HFFc6 (cell line): Measurements from ENCODE around the gene CD47. TPM values are rescaled to one million over a fixed set of nuclear protein-coding genes. Genes with fewer than 3 reads are reported as not detected.
A peak's percentile ranks its signal among the peaks of the same experiment; 100 is the strongest.

Source experiments
- DNase-seq: peaks from one replicate; pipeline ENCODE4 v3.0.0-alpha.2; 2018
- H3K27ac Mint-ChIP-seq: 2 replicates; pipeline ENCODE4 v1.8.0; 2020; ENCODE audit warnings: mild to moderate bottlenecking, mixed read lengths
- H3K27me3 Mint-ChIP-seq: 2 replicates; pipeline ENCODE4 v1.8.0; 2021; ENCODE audit warnings: mild to moderate bottlenecking, moderate library complexity, mixed read lengths; ENCODE audit not compliant: insufficient read depth
- H3K36me3 Mint-ChIP-seq: 2 replicates; pipeline ENCODE4 v1.8.0; 2021; ENCODE audit warnings: low read depth, mixed read lengths
- H3K4me1 Mint-ChIP-seq: 2 replicates; pipeline ENCODE4 v1.8.0; 2020; ENCODE audit warnings: low read depth, mixed read lengths
- H3K4me3 Mint-ChIP-seq: 2 replicates; pipeline ENCODE4 v1.8.0; 2020; ENCODE audit warnings: mild to moderate bottlenecking, moderate library complexity, mixed read lengths
- H3K9me3 Mint-ChIP-seq: 2 replicates; pipeline ENCODE4 v1.8.0; 2020; ENCODE audit warnings: mild to moderate bottlenecking, mixed read lengths
- total RNA-seq, 6 experiments: library from RNA; stranded (reverse); fragmentation: NEBNext Ultra II Directional; extraction: Animal tissue kit (Norgen Biotek cat#: 25700); gene quantifications; 2 replicates in 1 of 6; 3 replicates in 5 of 6; pipeline ENCODE4 v1.2.3, GENCODE V29; 2021
- TF ChIP-seq, protein P1 (sequence below): fragments of 200-600 bp; sonication (generic); IDR thresholded peaks from 2 replicates; pipeline ENCODE4 v1.5.0; 2021; ENCODE audit warnings: antibody characterized with exemption, mild to moderate bottlenecking

The CD47 gene
- total RNA-seq, 6 experiments from 2014 or later = 68.3 to 89.5 (median 77.1) TPM

DNA sequence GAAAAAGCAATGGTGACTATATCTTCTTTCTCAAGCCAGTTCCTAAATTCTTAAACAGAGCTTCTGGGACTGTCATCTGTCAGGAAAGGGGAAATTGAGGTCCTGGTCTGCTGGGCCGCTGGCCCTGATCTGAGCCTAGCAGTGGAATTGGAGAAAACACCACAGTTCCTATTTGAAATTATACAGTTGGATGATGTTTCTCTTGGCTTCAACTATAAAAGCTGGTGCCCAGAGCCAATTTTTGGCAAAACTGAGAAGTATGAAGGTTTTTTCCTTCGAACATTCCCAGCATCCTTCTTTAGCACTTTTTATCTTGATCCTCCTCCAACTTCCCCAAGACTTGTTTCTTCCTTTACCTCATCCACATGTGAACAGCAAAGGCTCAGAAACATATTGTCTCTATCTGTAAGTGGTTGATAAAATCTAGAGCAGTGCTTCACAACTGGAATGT, 83.9 kb downstream of the CD47 start:
- H3K27ac Mint-ChIP-seq = no peak overlapping the region
- no peaks in the 10 kb centered on the region for H3K4me1 Mint-ChIP-seq
- TF ChIP-seq, protein P1, sequence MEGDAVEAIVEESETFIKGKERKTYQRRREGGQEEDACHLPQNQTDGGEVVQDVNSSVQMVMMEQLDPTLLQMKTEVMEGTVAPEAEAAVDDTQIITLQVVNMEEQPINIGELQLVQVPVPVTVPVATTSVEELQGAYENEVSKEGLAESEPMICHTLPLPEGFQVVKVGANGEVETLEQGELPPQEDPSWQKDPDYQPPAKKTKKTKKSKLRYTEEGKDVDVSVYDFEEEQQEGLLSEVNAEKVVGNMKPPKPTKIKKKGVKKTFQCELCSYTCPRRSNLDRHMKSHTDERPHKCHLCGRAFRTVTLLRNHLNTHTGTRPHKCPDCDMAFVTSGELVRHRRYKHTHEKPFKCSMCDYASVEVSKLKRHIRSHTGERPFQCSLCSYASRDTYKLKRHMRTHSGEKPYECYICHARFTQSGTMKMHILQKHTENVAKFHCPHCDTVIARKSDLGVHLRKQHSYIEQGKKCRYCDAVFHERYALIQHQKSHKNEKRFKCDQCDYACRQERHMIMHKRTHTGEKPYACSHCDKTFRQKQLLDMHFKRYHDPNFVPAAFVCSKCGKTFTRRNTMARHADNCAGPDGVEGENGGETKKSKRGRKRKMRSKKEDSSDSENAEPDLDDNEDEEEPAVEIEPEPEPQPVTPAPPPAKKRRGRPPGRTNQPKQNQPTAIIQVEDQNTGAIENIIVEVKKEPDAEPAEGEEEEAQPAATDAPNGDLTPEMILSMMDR = no peak
- H3K27me3 Mint-ChIP-seq = peaks cover 30% of the 10 kb centered on the region
- no peak overlapping the region for H3K4me3 Mint-ChIP-seq
- H3K36me3 Mint-ChIP-seq = no peaks in the 10 kb centered on the region
- DNase-seq = no peak
- no peaks in the 10 kb centered on the region for H3K9me3 Mint-ChIP-seq

DNA sequence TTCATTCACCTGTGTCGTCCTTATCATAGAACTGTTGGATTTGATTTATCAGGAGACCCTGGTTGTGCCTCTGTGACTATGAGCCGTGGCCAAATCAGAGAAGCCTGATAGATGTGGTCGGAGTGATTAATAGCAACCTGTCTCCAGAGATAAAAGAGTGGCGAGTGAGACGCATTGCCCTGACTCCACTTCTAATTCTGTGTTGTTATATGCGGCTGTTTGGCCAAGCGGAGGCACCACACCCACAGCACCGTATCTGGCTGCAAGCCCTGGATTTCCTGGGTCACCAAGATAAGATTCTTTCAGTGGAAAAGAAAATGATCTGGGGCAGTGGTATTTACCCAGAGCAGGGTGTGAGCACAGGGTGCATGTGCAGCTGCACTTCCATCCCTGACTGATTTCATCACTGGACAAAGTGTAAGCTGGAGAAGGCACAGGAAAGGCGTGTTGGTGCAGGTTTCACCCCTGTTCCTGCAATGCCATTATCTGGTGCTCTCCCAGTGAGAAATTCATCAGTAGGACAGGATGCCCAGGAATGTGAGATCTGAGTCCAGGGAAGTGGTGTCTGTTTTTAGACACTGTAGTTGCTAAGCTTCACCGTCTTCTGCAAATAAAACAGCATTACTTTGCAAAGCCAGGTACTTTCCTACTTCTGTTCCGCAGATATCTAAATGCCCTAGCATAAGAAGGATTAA, 84.6 kb downstream of the CD47 start:
- Mint-ChIP-seq H3K4me3 (no peak overlapping the region), H3K27me3 (peaks cover 32% of the 10 kb centered on the region), H3K9me3 (no peaks in the 10 kb centered on the region), H3K27ac (no peak overlapping the region), H3K36me3 (no peaks in the 10 kb centered on the region), H3K4me1 (no peaks in the 10 kb centered on the region)
- DNase-seq = no peak
- TF ChIP-seq, protein P1 = no peak

DNA sequence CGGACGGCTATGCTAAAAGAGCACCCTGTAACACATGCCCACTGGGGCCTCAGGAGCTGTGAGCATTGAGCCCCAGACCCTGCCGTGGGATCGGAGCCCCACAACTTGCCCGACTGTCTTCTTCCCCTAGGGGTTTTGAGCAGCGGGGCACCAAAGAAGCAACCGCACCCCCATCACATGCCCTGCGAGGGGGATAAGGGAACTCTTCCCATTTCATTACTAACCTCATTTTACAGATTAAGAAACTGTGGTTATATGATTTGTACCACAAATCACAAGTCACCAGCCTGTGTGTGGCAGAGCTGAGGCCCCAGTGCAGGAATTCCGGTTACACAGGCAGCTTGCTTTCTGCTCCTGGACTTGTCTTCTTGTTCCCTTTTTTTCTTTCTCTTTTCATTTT, 86.2 kb downstream of the CD47 start:
- Mint-ChIP-seq H3K36me3 (no peaks in the 10 kb centered on the region), H3K4me3 (no peak overlapping the region), H3K9me3 (no peaks in the 10 kb centered on the region), H3K27me3 (peaks cover 34% of the 10 kb centered on the region), H3K27ac (no peak overlapping the region), H3K4me1 (peaks cover under 1% of the 10 kb centered on the region; the same call in 1 of the 2 replicates)
- TF ChIP-seq, protein P1 = no peak
- no peak for DNase-seq

DNA sequence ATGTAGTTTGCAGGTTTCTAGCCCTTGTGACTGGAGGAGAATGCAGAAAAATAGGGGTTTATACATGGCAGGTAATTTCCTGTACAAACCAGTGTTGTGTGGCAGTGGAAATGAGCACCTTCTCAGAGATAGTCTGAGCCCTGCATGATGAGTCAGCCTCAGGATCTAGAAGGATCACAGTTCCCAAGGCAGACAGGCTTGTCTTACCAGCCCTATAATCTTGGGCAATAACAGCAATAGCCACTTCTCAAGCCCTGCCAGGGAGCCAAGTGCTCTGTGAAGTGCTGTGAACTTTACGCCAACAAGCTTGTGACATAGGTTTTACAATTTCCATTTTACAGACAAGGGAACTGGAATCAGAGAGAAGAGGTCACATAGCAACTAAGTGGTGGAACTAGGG, 89.4 kb downstream of the CD47 start:
- DNase-seq = peak; percentile 9
- peaks cover 11% of the 10 kb centered on the region for H3K4me1 Mint-ChIP-seq
- no peak overlapping the region for H3K4me3 Mint-ChIP-seq
- no peak overlapping the region for H3K27ac Mint-ChIP-seq
- peaks cover 25% of the 10 kb centered on the region for H3K27me3 Mint-ChIP-seq
- H3K36me3 Mint-ChIP-seq = no peaks in the 10 kb centered on the region
- TF ChIP-seq, protein P1 = no peak
- H3K9me3 Mint-ChIP-seq = no peaks in the 10 kb centered on the region

DNA sequence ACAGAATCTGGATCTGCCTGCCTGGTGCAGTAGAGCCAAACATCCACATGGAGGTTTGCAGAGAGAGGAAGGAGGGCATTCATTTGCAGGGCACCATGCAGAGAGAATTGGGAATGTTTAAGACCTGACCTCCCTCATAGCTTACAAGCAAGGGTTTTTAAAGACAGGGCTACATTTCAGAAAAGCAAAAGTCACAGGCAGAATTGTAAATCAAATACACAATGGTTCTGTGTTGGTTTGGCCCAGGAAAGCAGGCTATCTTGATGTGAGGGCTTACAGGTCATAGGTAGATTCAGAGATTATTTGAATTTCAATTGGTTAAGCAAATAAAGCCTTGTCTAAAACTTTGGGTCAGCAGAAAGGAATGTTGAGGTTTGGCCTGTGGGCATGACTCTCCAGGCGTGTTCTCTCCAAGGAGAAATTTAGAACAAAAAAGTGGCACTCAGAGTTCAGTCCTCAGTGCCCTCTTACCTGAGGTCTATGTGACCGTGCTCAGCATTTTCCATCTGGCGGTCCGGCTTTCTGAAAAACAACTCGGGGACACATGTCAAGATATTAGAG, 91.5 kb downstream of the CD47 start:
- TF ChIP-seq, protein P1 = no peak

More for the DNA sequence above, 91.5 kb downstream of the CD47 start:
- H3K4me3 Mint-ChIP-seq = no peak overlapping the region
- peaks cover 23% of the 10 kb centered on the region for H3K27me3 Mint-ChIP-seq
- peak; percentile 7 for DNase-seq
- H3K27ac Mint-ChIP-seq = no peak overlapping the region
- no peaks in the 10 kb centered on the region for H3K36me3 Mint-ChIP-seq
- H3K9me3 Mint-ChIP-seq = no peaks in the 10 kb centered on the region
- H3K4me1 Mint-ChIP-seq = peaks cover 11% of the 10 kb centered on the region
